CD4-positive, alpha-beta memory T cell (primary cell): Measurements from ENCODE around the gene PHKA1. TPM values are rescaled to one million over a fixed set of nuclear protein-coding genes. Genes with fewer than 3 reads are reported as not detected.
"Not testable (repeated sequence)": the region's sequence is repeated elsewhere in the genome, so short reads cannot be mapped to it uniquely, and the experiment has no call there.

ENCODE experiments used
- CTCF ChIA-PET: fragments of 350-600 bp; sonication (Branson Sonifier 250); formaldehyde crosslinking; loops from one replicate; lab custom pipeline; 2021; ENCODE audit warnings: inconsistent platforms; ENCODE audit not compliant: partially characterized antibody; lab: Charles Lee
- POLR2A ChIA-PET: fragments of 350-600 bp; sonication (Branson Sonifier 250); formaldehyde crosslinking; loops from one replicate; lab custom pipeline; 2021; ENCODE audit not compliant: partially characterized antibody; lab: Charles Lee
- DNase-seq, 5 donors: peaks; one replicate each; pipeline versions ENCODE4 v3.0.0 to v3.0.0-alpha.2; 2020 to 2022; ENCODE audit warnings: mixed read lengths in 1 of 5
- H3K27ac ChIP-seq: one replicate; pipeline ENCODE4 v1.7.0; 2013; ENCODE audit warnings: low read depth, low read length
- H3K27me3 ChIP-seq: 2 replicates; pipeline ENCODE4 v1.7.0; 2013; ENCODE audit warnings: mild to moderate bottlenecking, low read length, moderate library complexity; ENCODE audit not compliant: insufficient read depth
- H3K36me3 ChIP-seq: 2 replicates; pipeline ENCODE4 v1.7.0; 2013; ENCODE audit warnings: mild to moderate bottlenecking, low read length, moderate library complexity; ENCODE audit not compliant: insufficient read depth
- H3K4me1 ChIP-seq: 2 replicates; pipeline ENCODE4 v1.7.0; 2013; ENCODE audit warnings: mild to moderate bottlenecking, low read length, moderate library complexity; ENCODE audit not compliant: insufficient read depth
- H3K4me3 ChIP-seq, 2 donors: one replicate each; pipeline ENCODE4 v1.7.0; 2013; ENCODE audit warnings: low read length in 2 of 2, mild to moderate bottlenecking in 1 of 2
- H3K9me3 ChIP-seq, 2 donors: one replicate each; pipeline ENCODE4 v1.7.0; 2013; ENCODE audit warnings: low read length in 2 of 2, control low read depth in 1 of 2; ENCODE audit not compliant: control insufficient read depth in 1 of 2
- H3K27ac Mint-ChIP-seq, 7 donors: one replicate each; pipeline ENCODE4 v1.8.0; 2020 to 2021; ENCODE audit warnings: mixed read lengths in 7 of 7, mild to moderate bottlenecking in 6 of 7, inconsistent platforms in 3 of 7, moderate library complexity in 3 of 7
- H3K27me3 Mint-ChIP-seq, 2 donors: one replicate each; pipeline ENCODE4 v1.8.0; 2020 to 2021; ENCODE audit warnings: mixed read lengths in 2 of 2
- H3K36me3 Mint-ChIP-seq, 2 donors: one replicate each; pipeline ENCODE4 v1.8.0; 2020 to 2021; ENCODE audit warnings: mixed read lengths in 2 of 2, inconsistent platforms in 1 of 2, mild to moderate bottlenecking in 1 of 2
- H3K4me1 Mint-ChIP-seq, 4 donors: one replicate each; pipeline ENCODE4 v1.8.0; 2020 to 2021; ENCODE audit warnings: mixed read lengths in 4 of 4, mild to moderate bottlenecking in 1 of 4
- H3K4me3 Mint-ChIP-seq, 8 donors: one replicate each; pipeline ENCODE4 v1.8.0; 2020 to 2021; ENCODE audit warnings: mixed read lengths in 8 of 8, mild to moderate bottlenecking in 7 of 8, moderate library complexity in 6 of 8, inconsistent platforms in 3 of 8
- H3K9me3 Mint-ChIP-seq, 8 donors: one replicate each; pipeline ENCODE4 v1.8.0; 2020 to 2021; ENCODE audit warnings: mixed read lengths in 8 of 8, mild to moderate bottlenecking in 5 of 8, inconsistent platforms in 3 of 8, moderate library complexity in 1 of 8
- intact Hi-C: fragments of 100-400 bp; cut with micrococcal nuclease; formaldehyde crosslinking; loops from one replicate; pipeline ENCODE4 v1.15.1; 2023
- polyA plus RNA-seq, 2 donors: library from polyadenylated mRNA; unstranded; fragments of 300-500 nt; fragmentation: Illumina TruSeq; gene quantifications; one replicate each; pipeline ENCODE4 v1.2.3, GENCODE V29; 2021
- total RNA-seq, 2 experiments: library from RNA; stranded (reverse); gene quantifications; one replicate each; pipeline ENCODE4 v1.2.3, GENCODE V29; 2021

PHKA1 gene
- total and polyA plus RNA-seq, 4 experiments from 2014 or later = 0.14 to 0.29 TPM; not detected in 2

DNA sequence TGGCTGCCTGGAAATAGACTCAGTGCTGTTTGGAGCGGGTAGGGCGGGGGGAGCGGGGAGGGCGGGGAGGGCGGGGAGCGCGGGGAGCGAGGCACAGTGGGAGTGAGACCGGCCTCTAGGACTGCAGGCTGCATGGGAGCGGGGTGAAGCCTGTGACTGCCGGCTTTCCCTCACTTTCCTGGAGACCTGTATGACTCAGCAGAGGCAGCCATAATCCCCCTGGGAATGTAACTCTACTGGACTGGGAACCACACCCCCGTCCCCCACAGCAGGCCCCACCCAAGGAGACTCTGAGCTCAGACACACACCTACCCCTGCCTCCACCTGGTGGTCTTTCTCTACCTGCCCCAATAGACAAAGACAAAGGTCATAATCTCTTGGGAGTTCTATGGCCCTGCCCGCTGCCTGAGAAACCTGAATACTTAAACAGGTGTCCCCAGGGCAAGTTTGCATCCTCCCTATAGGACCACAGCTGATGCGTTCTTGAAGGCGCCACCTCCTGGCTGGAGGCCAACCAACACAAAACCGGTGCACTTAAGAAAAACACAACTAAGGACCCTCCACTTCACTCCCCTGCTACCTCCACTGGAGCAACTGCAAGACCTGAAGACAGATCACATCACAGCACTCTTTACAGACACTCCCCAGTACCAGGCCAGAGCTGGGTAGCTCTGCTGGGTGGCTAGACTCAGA lies 159.5 kb downstream of the PHKA1 start:
- Mint-ChIP-seq H3K27me3 (no peaks in the 10 kb centered on the region), H3K4me1 (peaks cover 5 to 17% (median 11%) of the 10 kb centered on the region in 4 donors), H3K4me3 (no peak overlapping the region), H3K27ac (peak overlapping the region in 1 of 7 donors; percentile 23), H3K9me3 (peaks cover 0 to 2% (median 0%) of the 10 kb centered on the region in 8 donors), H3K36me3 (peaks cover 6 to 10% of the 10 kb centered on the region in 2 donors)
- H3K4me1 ChIP-seq = no peaks in the 10 kb centered on the region
- no peaks in the 10 kb centered on the region for H3K36me3 ChIP-seq
- ChIA-PET POLR2A (no interaction called here), CTCF (no interaction called here)
- no peaks in the 10 kb centered on the region for H3K27me3 ChIP-seq
- intact Hi-C loops = no loop called here
- DNase-seq = no peak
- H3K27ac ChIP-seq = no peak overlapping the region
- H3K9me3 ChIP-seq = no peaks in the 10 kb centered on the region
- H3K4me3 ChIP-seq = no peak overlapping the region

DNA sequence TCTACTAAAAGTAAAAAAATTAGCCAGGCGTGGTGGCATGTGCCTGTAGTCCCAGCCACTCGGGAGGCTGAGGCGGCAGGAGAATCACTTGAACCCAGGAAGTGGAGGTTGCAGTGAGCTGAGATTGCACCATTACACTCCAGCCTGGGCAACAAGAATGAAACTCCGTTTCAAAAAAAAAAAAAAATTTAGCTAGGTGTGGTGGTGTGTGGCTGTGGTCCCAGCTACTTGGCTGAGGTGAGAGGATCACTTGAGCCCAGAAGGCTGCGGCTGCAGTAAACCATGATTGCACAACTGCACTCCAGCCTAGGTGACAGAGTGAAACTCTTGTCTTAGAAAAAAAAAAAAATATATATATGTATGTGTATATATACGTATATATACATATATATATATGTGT lies 161.7 kb downstream of the PHKA1 start:
- H3K27ac Mint-ChIP-seq, H3K4me1 Mint-ChIP-seq, CTCF ChIA-PET, H3K4me1 ChIP-seq, POLR2A ChIA-PET, H3K27me3 ChIP-seq, DNase-seq, H3K36me3 Mint-ChIP-seq, H3K4me3 Mint-ChIP-seq, H3K36me3 ChIP-seq, H3K9me3 Mint-ChIP-seq, H3K9me3 ChIP-seq, H3K4me3 ChIP-seq, H3K27me3 Mint-ChIP-seq, intact Hi-C loops, H3K27ac ChIP-seq: not testable (repeated sequence)

- no peaks in the 10 kb centered on the region for H3K9me3 Mint-ChIP-seq
- Histone ChIP-seq H3K27ac (no peak overlapping the region), H3K27me3 (no peaks in the 10 kb centered on the region), H3K36me3 (no peaks in the 10 kb centered on the region), H3K4me3 (no peak overlapping the region), H3K9me3 (no peaks in the 10 kb centered on the region), H3K4me1 (no peaks in the 10 kb centered on the region)
- no peak for DNase-seq
- CTCF ChIA-PET = no interaction called here
- peaks cover 0 to 20% of the 10 kb centered on the region in 2 donors for H3K36me3 Mint-ChIP-seq
- POLR2A ChIA-PET = no interaction called here
- H3K27me3 Mint-ChIP-seq = no peaks in the 10 kb centered on the region
- intact Hi-C loops = loop anchor here (10.0 kb wide), 1 partner anchor 301 kb away; no protein-coding TSS in a partner anchor
- peaks cover 0 to 6% (median 1%) of the 10 kb centered on the region in 4 donors for H3K4me1 Mint-ChIP-seq
- no peak overlapping the region for H3K27ac Mint-ChIP-seq
- H3K4me3 Mint-ChIP-seq = no peak overlapping the region
Observed at GRCh38 chrX:72545990-72546389, 168.1 kb downstream of the PHKA1 start.

- no peak overlapping the region for H3K27ac ChIP-seq
- H3K4me1 Mint-ChIP-seq = peaks cover 0 to 1% (median 0%) of the 10 kb centered on the region in 4 donors
- H3K36me3 Mint-ChIP-seq = peaks cover 0 to 14% of the 10 kb centered on the region in 2 donors
- no peaks in the 10 kb centered on the region for H3K36me3 ChIP-seq
- intact Hi-C loops = loop anchor here (10.0 kb wide), 1 partner anchor 296 kb away; no protein-coding TSS in a partner anchor
- no peaks in the 10 kb centered on the region for H3K9me3 ChIP-seq
- DNase-seq = no peak
- no peak overlapping the region for H3K4me3 ChIP-seq
- H3K4me3 Mint-ChIP-seq = no peak overlapping the region
- no peaks in the 10 kb centered on the region for H3K4me1 ChIP-seq
- no peaks in the 10 kb centered on the region for H3K27me3 ChIP-seq
- ChIA-PET POLR2A (no interaction called here), CTCF (interaction anchor here (0.8 to 0.9 kb wide), 2 partner anchors 16 to 296 kb away, joined by 3 to 4 read pairs; no protein-coding TSS in a partner anchor)
- H3K27ac Mint-ChIP-seq = peak overlapping the region in 1 of 7 donors; percentile 4
- H3K27me3 Mint-ChIP-seq = no peaks in the 10 kb centered on the region
- no peaks in the 10 kb centered on the region for H3K9me3 Mint-ChIP-seq
Observed at GRCh38 chrX:72540318-72540717, 173.8 kb downstream of the PHKA1 start.

- intact Hi-C loops = loop anchor here (10.0 kb wide), 1 partner anchor 295 kb away; no protein-coding TSS in a partner anchor
- H3K27me3 ChIP-seq = no peaks in the 10 kb centered on the region
- H3K4me3 Mint-ChIP-seq = no peak overlapping the region
- POLR2A ChIA-PET = no interaction called here
- no peak for DNase-seq
- peaks cover 0 to 12% of the 10 kb centered on the region in 2 donors for H3K36me3 Mint-ChIP-seq
- H3K27ac ChIP-seq = no peak overlapping the region
- no peaks in the 10 kb centered on the region for H3K9me3 ChIP-seq
- CTCF ChIA-PET = interaction anchor here (0.9 kb wide), 1 partner anchor 16 kb away, joined by 4 read pairs; no protein-coding TSS in a partner anchor
- H3K4me3 ChIP-seq = no peak overlapping the region
- H3K9me3 Mint-ChIP-seq = no peaks in the 10 kb centered on the region
- H3K36me3 ChIP-seq = no peaks in the 10 kb centered on the region
- no peaks in the 10 kb centered on the region for H3K4me1 ChIP-seq
- H3K27me3 Mint-ChIP-seq = no peaks in the 10 kb centered on the region
- no peak overlapping the region for H3K27ac Mint-ChIP-seq
- peaks cover 0 to 1% (median 0%) of the 10 kb centered on the region in 4 donors for H3K4me1 Mint-ChIP-seq
Observed at GRCh38 chrX:72539822-72540221, 174.3 kb downstream of the PHKA1 start.

DNA sequence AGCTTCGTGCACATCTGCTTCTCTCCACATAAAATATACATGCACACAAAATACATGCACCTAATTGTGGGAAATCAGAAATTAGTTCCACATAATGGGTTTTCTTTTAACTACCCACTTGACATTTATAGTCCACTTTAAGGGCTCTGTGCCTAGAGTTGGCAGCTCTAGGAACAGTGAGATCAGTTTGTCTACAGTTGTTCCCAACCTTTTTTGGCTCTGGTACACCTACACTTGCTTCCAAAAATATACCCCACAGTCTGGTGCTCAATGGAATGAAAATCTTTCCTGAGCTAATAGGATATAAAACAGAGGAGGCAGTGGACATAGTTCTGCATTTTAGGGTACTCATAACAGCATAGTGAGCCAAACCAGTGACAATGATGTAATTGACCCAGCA lies 177.6 kb downstream of the PHKA1 start:
- Mint-ChIP-seq H3K4me3 (no peak overlapping the region), H3K4me1 (peaks cover 0 to 1% (median 0%) of the 10 kb centered on the region in 4 donors), H3K36me3 (peaks cover 0 to 4% of the 10 kb centered on the region in 2 donors), H3K27me3 (no peaks in the 10 kb centered on the region), H3K9me3 (no peaks in the 10 kb centered on the region), H3K27ac (no peak overlapping the region)
- POLR2A ChIA-PET = no interaction called here
- intact Hi-C loops = no loop called here
- Histone ChIP-seq H3K4me1 (no peaks in the 10 kb centered on the region), H3K27me3 (no peaks in the 10 kb centered on the region), H3K36me3 (no peaks in the 10 kb centered on the region), H3K4me3 (no peak overlapping the region), H3K9me3 (no peaks in the 10 kb centered on the region), H3K27ac (no peak overlapping the region)
- DNase-seq = no peak
- CTCF ChIA-PET = interaction anchor here (1.5 kb wide), 1 partner anchor 13 kb away, joined by 5 read pairs; no protein-coding TSS in a partner anchor

DNA sequence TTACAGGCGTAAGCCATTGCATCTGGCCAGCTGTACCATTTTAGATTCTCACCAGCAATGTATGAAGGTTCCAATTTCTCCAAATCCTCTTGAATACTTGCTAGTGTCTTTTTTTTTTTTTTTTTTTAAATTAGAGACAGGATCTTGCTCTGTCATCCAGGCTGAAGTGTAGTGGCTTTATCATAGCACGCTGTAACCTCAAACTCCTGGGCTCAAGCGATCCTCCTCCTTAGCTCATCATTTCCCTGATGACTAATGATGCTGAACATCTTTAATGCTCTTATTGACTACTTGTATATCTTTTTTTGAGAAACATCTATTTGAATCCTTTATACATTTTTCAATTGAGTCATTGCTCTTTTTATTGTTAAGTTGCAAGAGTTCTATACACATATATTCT lies 181.7 kb downstream of the PHKA1 start:
- Mint-ChIP-seq H3K4me3 (no peak overlapping the region), H3K4me1 (peaks cover 0 to 1% (median 0%) of the 10 kb centered on the region in 4 donors), H3K9me3 (peaks cover 0 to 5% (median 0%) of the 10 kb centered on the region in 8 donors), H3K27me3 (no peaks in the 10 kb centered on the region), H3K27ac (no peak overlapping the region), H3K36me3 (peaks cover 0 to 3% of the 10 kb centered on the region in 2 donors)
- POLR2A ChIA-PET = interaction anchor here (0.6 kb wide), 1 partner anchor 16 kb away, joined by 5 read pairs; no protein-coding TSS in a partner anchor
- Histone ChIP-seq H3K4me1 (no peaks in the 10 kb centered on the region), H3K9me3 (no peaks in the 10 kb centered on the region), H3K27ac (no peak overlapping the region), H3K27me3 (no peaks in the 10 kb centered on the region), H3K4me3 (no peak overlapping the region), H3K36me3 (no peaks in the 10 kb centered on the region)
- intact Hi-C loops = no loop called here
- no peak for DNase-seq
- CTCF ChIA-PET = no interaction called here
